ENCODE data around the gene KLF7.

The KLF7 gene

DNA sequence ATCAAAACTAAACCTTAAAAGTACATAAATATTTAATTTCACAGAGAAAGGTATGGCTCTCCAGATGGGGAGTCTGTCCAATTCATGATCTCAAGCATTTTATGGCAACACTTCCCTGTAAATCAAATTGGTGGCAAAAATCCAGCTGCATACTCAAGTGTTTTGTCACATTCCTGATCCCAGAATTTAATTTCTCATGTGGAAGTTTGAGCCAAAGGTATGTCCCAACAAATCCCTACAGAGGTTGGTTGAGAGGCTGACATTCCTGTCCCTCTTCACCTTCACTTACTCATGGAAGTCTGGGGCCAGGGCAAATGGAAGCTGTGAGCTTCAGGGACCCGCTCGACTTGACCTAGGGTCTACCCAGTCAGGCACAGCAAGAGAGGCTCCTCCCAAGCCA, 17.7 kb downstream of the KLF7 start:
- no peak for DNase-seq (ENCODE audit: low read depth)

DNA sequence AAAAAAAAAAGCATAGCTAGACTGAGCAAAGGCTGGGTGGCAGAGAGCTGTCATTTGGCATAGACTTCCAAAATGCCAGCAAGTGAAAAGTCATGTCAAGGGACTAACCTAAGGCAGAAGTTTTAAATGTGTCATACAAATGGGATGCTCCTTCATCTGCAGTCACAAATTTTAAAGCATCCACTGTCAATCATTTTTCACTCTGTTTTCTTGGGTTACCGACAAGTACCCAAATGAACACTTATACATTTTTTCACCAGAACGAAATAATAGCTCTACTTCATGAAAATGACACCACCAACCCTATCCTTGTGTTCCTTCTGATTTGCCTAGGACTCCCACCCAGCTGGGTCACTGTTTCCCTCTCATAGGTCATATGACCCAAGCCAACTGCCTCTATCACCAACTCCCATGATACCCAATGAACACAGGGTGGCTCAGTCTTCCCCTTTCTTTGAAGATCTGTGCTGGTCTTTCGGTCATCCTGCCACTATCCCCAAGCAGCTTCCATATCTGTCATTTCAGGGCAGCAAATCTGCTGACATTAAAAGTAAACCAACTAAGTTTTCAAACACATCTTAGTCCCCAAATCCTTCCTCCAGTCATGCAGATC, 21.5 kb downstream of the KLF7 start:
- no peak for DNase-seq (ENCODE audit: low read depth)

DNA sequence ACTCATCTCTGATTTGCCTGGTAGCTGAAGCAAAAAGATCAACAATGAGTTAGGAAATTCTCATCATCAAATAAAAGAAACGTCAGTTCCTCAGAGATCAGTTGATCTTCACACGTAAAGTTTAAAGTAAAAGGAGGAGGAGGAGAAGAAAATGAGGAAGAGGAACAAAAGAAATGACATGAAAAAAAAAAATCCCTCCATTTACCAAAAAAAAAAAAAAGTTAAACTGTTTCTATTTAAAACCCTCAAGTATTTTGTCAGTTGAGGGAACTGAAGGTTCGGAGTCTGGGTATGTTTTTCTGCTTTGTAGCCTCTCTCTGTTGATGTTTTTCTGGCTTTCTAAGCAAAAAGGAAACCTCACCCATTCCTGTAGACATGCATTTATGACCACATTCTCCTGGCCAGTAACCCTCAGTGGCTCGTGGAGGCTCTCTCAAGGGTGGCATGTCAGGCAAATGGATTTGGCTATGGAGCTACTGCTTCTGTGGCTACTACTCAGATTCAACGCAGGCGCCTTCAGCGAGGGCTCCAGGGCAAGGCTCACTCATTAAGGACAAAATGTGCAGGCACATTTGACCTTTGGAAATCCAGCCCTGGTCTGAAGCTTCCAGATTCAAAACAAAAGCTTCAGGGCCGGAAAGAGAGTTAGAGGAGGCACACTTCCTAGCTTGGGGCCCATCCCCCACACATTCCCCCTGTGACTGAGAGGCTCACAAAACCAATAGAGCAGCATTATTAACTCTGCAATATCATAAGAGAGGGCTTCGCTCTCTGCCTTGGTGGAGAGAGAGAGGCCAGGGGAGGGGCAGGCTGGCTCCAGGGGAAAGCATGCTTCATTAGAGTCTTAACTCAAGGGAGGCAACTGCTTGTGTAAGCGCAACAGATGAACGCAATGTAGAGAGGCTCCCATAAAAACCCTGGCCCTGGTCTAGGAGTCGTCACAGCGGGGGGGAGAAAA, 22.3 kb downstream of the KLF7 start:
- no peak for DNase-seq (ENCODE audit: low read depth)

DNA sequence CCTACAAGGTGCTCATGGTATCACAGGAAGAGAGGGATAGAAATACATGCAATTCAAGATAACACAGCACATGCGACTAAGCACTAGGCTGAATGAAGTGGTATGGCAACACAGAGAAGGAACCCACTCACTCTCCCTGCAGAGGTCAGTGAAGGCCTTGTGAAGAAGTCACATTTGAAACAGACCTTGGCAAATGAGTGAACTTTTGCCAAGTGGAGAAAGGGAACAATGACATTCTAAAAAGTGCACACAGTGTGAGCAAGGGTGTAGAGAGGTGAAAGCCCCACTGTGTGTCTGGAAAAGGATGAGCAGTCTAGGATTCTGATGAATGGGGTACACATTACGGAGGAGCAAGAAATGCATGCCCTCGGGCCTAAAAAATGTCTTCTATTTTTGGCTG, 23.3 kb downstream of the KLF7 start:
- DNase-seq (ENCODE audit: low read depth) = no peak

DNA sequence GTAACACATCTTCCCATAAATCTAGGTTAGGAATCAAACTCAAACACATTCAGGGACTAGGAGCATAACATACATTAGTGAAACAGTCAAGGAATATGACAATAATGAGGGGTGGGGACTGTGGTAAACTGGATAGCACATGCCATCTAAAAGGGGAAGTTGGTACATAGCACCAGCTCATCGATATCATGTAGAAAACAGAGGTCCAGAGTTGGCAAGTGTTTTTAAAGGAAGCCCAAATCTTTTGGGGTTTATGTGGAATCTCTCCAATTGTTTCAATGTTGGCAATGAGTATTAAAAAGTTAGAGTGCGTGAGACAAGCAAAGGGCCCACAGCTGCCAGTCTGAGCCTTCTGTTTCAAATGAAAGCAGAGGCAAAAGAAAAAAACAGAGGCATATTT, 24.4 kb downstream of the KLF7 start:
- DNase-seq (ENCODE audit: low read depth) = no peak

DNA sequence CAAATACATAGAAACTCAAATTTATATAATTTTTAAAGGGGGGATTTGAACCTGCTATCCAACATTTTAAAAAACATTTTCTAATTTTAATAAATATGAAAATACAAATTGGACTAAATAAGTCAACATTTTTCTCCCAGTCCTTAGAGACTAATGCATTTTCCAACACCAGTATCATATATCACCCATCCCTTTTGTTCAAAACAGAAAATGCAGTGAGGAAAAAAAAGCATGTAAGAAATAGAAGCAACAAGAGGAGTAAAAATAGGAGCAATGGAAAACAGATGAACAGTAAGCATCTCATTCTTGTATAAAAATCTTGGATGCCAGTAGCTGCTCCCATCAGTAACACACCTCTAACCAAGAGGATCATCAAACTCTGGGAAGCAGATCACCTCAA, 25.5 kb downstream of the KLF7 start:
- no peak for DNase-seq (ENCODE audit: low read depth)

DNA sequence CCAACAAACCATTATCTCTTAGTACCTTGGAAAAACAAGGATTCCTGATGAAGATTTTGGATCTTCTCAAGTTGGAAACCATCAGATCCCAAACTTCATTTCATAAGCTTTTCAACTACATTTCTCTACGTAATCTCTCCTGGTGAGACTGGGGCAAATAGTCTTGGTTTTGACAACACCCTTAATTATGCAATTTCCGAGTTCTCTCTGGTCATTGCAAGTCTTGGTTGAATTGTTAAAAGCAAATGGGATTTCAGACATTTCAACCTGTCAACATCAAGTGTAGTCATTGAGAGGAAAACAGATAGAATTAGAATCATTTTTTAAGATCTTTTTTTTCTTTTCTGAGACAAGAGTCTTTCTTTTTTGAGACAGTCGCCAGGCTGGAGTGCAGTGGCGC, 26.2 kb downstream of the KLF7 start:
- DNase-seq (ENCODE audit: low read depth) = no peak

DNA sequence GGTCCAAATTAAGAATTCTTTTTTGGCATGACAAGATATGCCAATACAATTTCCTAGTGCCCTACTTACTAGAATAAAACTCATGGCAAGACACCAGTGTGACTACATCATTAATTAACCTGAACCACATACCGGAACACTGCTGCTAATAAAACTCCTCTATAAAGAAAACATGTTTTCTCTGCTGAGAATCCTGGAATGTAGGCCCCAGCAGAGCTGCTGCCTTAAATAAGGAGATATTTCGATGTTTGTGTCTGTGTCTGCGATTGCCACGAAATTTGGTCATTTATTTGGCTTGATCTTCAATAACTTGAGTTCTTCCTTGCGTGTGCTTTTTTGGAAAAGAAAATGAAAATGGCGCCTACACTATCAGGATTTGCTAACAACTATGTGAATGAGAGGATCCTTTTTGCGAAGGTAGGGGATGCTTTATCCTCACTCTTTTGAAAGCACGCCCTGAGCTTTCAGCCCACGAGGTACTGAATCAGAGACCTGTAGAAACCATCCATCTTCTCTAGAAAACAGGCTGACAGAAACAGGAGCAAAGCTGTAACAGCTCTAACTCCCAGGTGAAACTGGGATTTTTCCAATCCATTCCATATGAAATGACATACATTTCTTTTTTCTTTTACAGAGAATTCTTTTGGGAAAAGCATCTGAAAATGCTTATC, 27.0 kb downstream of the KLF7 start:
- no peak for DNase-seq (ENCODE audit: low read depth)

DNA sequence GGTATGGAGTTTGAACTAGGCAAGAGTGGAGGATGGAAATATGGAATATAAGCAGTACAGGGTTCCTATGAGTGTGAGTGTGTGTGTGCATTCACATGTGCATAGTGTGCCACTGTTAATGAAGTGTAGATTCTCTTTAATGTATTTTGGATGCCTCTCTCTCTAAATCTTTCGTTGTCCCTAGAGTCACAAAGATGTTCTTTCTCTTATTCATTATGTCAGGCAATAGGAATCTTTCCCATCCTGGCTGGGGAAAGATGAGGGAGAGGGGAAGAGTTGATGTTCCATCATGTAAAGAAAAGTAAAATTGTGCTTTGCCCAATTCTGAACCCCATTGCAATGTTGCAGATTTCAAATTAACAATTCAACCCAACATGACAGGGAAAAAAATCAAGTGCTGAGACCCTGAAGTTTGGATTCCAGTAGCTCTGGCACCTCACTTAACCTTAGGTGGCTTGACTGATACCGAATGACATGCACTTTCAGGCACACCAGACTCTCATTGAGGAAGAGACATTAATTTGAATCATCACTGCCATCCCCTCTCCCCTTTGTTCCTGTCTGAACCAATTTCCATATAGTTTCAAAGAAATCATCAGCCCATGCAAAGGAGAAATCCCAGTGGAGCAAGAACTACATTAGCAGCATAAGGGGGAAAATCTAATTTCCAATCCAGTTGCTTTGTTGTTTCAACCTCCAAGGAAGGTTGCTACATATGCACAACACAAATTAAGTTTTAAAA, 28.0 kb downstream of the KLF7 start:
- no peak for DNase-seq (ENCODE audit: low read depth)

DNA sequence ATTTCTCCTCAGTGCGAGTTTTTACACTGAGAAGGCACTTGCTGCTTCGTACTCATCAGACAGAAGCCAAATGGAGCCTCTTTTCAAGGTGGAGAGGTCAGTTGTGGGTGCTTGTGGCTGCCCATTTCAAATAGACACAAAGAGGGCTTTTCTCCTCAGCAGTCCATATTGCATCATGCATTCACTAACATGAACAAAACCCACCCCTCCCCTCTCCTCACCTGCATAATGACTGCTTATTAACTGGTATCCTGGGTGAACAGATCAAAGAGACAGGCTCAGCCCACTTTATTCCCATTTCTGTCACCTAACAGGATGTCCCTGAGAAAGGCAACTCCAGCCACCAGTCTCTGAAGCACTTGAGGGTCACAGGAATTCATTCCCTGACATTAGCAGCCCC, 28.9 kb downstream of the KLF7 start:
- DNase-seq (ENCODE audit: low read depth) = no peak

DNA sequence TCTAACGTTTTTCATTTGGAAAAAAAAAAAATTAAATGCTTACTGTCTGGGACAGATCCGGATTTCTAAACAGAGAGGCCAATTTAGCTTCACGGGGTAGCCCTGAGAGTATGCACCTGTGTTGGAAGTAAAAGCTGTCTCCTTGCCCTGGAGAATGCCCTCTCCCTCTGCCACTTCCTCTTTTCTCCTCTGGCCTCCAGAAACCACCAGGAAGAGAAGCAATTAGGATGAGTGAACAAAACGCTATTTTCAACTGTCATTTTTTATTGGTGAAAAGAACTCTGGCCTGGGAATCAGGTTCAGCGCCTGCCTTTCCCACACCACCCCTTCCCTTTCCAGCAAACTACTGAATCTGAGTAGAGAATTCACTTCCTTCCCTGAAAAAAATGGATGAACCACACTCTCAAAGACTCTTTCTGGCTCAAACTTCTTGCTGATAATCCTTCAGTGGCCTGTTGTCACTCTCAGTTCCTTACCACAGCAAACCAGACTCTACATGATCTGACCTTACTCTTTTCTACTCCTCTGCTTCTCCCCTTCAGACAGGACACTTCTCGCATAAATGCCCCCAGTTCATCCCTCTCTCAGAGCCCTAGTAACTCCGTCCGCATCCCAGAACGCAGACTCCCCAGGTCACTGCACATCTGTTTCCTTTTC, 29.8 kb downstream of the KLF7 start:
- DNase-seq (ENCODE audit: low read depth) = no peak

DNA sequence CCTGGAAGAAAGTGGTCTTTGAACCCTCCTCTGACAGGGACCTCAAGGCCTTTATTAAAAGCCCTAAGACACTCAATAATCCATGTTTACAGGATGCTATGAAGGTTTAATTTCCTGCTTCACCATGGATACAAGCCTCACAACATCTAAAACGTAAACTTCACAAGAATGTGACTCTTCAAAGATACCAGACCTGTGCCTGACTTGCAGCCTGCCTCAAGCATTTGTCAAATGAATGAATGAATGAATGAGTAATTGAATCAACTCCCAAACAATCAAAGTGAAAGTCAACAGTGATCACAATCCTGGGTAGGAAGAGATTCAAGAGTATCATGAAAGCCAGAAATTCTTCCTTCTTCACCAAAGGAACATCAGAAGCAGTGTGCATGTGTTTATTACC, 30.4 kb downstream of the KLF7 start:
- DNase-seq (ENCODE audit: low read depth) = no peak

DNA sequence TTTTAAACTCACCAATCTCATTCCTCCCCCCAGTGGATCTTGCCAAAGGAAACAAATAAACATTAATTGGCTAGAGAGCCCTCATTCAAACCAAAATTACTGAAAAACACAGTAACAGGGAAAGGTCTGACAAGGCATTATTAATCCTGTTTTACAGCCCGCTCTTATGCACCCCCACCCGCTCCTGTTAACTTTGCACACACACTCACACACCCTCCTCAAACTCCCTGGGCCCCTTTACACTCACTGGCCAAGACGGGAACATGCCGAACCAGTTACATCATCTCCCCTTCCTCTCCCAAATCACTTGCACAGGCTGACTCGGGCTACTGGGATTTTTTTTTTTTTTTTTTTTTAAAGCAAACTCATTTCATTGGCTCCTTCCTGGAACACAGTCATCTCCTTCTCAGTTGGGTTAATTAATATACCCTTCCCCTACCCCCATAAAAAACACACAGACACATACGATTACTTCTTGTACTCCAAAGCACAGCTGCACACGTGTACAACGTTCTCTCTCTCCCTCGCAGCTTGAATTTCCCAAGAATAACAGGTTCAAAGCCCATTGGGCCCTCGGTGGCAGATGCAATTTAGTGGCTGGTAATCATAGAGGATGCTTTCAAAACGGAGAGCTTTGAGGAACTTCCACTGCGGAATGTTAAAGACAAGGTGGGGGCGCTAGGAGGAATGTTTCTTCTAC, 31.8 kb downstream of the KLF7 start:
- no peak for DNase-seq (ENCODE audit: low read depth)

DNA sequence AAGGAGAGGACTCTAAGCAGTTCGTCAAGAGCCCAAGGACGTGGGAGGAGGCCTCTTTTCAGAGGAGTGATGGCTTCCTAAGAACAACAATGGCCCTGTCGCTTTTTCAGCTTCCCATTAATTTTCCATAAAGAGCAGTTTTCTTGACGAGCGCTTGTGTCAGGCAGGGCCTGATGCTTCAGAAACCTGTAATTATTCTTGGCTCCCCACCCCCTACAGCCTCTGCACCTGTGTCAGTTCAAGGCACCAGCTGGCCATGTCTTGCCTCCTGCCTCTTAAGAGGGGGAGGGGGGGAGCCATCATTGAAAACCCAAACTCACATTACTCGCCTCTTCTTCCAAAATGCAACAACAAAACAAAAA, 32.3 kb downstream of the KLF7 start:
- DNase-seq (ENCODE audit: low read depth) = no peak

DNA sequence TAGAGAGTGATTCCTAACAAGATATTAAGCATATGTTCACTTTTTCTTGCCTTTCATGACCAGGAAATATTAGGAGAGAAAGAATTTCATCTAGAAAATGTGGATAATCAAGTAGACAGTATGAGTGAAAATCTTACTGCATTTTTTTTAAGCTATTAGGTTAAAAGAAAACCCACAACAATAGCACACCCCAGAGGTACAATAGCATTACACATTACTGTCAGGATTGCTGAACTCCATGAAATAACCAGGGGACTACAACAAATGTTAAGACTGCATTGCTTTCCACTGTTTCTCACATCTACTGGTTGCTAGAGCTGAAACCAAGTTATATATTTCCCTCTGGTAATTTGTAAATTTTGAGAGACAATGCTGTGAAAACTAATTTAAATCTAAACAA, 33.7 kb downstream of the KLF7 start:
- no peak for DNase-seq (ENCODE audit: low read depth)

DNA sequence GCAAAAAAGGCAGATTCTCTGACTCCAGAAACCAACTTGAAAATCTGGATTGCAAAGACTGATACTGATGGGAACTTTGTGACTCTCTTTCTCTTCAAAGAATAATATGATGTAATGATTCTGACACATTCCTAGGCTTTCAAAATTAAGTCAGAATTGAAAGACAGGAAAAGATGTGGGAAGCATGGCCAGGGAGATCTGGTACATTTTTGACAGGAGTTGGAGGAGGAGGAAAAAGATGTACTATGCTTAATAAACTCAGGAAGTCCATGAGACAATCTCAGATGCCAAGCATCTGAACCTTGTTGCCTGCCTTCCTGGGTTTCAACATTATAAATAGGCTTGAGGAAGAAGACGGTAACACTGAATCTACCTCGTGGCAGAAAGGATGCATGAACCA, 34.2 kb downstream of the KLF7 start:
- DNase-seq (ENCODE audit: low read depth) = no peak

DNA sequence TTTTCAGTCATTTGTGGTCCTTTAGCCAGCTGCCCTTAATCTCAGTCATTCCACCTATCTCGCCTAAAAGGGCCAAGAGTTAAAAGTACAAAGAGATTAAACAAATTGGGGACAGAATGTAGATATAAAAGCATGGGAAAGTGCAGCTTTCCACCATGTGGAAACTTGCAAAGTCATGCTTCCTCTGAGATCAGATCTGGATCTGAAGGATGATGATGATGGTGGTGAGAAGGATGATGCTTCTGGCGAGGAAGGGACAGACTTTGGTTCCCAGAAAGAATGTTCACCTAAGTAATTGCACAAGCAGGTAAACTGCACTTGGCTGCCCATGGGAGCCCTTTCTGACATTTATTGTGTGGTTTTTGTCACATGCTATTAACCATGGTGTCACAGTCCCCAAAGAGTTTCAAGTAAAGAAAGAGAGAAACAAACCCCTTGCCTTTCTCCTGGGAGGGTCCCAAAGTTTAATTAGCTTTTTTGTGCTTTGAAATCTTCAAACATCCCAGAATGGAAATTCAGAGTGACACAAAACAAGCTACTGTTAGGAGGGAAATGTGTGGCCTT, 34.7 kb downstream of the KLF7 start:
- no peak for DNase-seq (ENCODE audit: low read depth)

DNA sequence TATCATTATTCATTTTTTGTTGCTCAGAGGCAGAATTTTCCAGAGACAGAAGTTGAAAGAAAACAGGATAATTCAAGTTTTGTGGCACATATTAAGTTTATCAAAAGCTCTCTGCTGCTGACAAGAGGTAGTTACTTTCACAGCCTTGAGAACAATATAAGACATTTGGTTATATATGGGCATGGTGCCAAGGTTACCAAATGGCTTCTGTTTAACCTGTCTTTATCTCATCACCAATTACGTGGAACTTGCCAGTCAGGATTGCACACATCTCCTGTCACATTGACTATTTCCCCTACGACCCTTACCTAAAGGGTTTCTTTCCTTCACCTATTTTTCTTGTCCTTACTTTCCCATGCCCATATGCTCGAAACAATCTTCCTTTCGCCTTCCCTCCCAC, 35.9 kb downstream of the KLF7 start:
- no peak for DNase-seq (ENCODE audit: low read depth)

DNA sequence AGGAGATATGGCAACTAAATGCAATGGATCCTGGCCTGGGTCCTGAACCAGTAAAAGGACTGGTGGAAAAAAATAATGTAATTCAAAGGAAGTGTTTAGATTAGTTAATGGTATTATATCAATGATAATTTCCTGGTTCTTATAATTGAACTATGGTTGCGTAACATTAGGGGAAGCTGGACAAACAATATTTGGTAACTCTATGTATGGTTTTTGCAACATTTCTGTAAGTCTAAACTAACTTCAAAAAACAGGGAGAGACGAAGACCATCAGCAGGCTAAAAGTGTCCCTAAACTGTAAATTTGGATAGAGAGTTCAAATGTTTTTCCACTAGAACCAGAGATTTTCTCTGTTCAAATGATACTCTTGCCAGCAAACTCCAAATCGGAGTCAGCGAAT, 36.9 kb downstream of the KLF7 start:
- DNase-seq (ENCODE audit: low read depth) = no peak

DNA sequence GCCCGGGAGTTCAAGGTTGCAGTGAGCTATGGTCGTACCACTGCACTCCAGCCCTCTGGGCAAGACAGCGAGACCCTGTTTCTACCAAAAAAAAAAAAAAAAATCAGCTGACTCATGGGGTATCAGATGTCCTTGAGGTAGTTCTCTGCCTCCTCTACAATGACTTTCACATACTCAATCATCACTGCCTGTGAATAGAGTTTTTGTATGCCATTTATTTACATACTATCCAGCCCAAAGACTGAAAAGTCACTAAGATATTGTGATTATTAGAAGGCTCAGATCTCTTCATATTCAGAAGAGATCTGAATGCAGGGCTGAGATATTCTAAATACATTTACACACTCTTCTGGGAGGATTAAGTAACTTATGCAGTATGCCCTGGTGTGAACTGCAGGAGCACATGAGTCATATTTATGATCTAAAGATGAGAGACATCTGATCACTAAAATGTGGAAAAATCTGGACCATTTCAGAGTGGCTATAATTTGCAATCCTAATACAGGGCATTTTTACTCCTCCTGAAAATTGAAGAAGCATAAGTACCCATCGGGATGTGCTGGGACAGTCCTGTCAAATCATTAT, 38.9 kb downstream of the KLF7 start:
- DNase-seq (ENCODE audit: low read depth) = no peak
